ENCODE results near the gene PALLD. TPM values are rescaled to one million over a fixed set of nuclear protein-coding genes. Genes with fewer than 3 reads are reported as not detected.

PALLD gene
- total RNA-seq, 1 donor from 2014 or later = 8.1 TPM

- DNase-seq (ENCODE audit: low read depth in 2 of 2) = no peak
Observed at GRCh38 chr4:168667376-168667775, 170.5 kb downstream of the PALLD start.

- DNase-seq (ENCODE audit: low read depth in 2 of 2) = peak; percentile 56 to 70
Observed at GRCh38 chr4:168667921-168668320, 171.1 kb downstream of the PALLD start.

GRCh38 chr4:168673476-168673875, 176.6 kb downstream of the PALLD start:
- DNase-seq (ENCODE audit: low read depth in 2 of 2) = no peak

DNA sequence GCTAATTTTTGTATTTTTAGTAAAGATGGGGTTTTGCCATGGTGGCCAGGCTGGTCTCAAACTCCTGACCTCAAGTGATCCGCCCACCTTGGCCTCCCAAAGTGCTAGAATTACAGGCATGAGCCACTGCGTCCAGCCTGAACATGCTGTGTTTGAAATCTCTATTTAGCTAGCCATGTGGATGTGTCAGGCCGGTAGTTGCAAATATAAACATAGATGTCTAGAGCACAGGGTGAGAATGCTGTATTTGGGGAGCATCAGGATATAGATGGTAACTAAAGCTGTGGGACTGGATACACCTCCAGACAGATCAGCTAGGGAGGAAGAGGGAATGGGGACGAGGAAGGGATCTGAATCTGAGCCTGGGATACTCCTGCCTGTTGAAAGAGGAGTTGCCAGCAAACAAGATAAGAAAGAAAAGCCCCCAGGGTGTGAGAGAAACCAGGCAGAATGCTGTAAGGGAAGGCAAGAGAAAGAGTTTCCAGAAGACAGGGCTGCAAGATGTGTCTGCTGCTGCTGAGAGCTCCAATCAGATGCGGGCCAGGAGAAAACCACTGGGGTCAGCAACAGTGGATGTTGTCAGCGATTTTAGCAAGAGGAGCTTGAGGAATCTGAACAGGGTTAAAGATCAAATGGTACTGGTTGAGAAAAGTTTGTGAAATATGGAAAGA, 177.4 kb downstream of the PALLD start:
- no peak for DNase-seq (ENCODE audit: low read depth in 2 of 2)

DNA sequence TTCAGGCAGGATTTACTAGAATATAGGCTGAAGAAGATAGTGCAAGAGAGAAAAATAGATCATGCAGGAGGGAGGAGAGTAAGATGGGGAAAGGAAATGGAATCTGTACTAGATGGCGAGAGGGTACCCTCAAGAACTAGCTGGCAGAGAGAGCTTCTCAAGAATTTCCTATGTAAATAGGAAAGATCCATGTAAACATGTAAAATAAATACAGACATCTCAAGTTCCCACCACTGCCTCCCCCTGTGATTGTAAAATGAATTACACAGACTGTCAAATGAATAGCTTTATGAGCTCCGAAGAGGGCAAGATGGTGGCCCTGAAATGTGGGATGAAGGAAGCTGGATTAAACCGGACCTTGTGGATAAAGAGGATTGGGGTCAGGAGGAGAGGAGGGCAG, 178.0 kb downstream of the PALLD start:
- DNase-seq (ENCODE audit: low read depth in 2 of 2) = no peak

GRCh38 chr4:168677063-168677462, 180.2 kb downstream of the PALLD start:
- DNase-seq (ENCODE audit: low read depth in 2 of 2) = no peak

- no peak for DNase-seq (ENCODE audit: low read depth in 2 of 2)
Observed at GRCh38 chr4:168677879-168678278, 181.0 kb downstream of the PALLD start.

GRCh38 chr4:168678751-168679366, 182.0 kb downstream of the PALLD start:
- no peak for DNase-seq (ENCODE audit: low read depth in 2 of 2)

DNA sequence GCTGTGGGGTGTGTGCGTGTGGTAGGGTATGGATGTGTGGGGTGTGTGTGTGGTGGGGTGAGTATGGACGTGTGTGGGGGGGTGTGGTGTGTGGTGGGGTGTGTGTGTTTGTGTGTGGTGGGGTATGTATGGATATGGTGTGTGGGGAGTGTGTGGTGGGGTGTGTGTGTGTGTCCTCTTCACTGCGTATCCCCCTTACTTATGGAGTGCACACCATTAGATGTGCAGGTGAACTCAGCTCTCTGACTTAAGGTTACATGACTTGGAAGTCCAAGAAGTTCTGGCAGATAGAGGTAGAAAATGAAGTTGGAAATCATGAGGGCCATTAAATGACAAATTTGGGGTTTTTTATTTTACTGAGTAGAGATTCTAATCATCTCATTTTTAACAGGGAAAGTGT, 182.5 kb downstream of the PALLD start:
- no peak for DNase-seq (ENCODE audit: low read depth in 2 of 2)

DNA sequence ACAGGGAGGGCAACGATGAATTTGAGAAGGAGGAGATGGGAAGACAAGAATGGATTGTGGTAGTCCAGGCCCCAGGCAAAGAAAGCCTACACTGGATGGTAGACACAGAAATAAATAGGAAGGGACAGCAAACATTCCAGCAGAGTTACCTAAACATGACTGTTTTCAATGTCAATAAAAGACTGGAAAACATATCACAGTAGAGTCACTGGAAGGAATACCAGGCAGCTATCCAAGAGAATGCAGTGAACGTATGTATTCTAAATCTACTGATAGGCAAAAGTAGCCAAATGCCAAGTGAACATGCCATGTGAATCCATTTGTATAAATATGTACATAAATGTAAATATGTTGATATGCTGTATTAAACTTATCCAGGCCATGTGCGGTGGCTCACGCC, 183.0 kb downstream of the PALLD start:
- peak in 1 of 2 donors; percentile 29 for DNase-seq (ENCODE audit: low read depth in 2 of 2)

- no peak for DNase-seq (ENCODE audit: low read depth in 2 of 2)
Observed at GRCh38 chr4:168682898-168683500, 186.1 kb downstream of the PALLD start.

DNA sequence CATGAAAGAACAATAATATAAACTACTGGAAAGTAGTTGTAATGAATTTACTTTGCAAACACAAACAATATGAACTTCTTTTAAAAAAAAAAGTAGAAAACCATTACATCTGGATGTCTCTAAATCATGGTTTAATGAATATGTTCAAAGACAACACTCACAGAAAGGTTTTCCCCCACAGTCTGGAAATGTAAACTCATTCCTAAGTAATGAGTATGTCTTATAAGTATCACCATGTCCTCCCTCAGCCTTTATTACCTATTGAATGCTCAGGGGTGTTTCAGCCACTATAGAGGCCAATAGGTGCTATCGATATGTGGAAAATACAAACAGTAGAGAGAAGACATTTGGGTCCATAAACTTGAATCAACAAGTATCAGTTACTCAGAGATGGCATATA, 186.7 kb downstream of the PALLD start:
- no peak for DNase-seq (ENCODE audit: low read depth in 2 of 2)

GRCh38 chr4:168685136-168685809, 188.4 kb downstream of the PALLD start:
- no peak for DNase-seq (ENCODE audit: low read depth in 2 of 2)

DNA sequence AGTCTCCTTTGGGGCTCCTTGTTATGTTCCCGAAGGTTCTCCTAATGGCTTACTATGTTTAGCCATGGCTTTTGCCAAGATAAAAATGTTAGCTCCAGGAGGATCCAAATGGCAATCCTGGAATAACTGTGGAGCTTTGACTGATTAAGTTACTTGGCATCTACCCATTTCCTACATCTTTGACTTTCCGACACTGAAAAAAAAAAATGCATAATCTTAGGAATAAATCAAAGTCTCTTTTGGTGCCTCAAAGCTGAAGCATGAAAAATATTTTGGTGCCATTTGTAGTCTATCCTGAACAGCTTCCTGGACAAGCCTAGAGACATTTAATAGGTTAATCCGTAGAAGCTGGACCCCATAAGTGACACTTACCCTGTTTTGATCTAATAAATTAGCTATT, 191.7 kb downstream of the PALLD start:
- no peak for DNase-seq (ENCODE audit: low read depth in 2 of 2)

- DNase-seq (ENCODE audit: low read depth in 2 of 2) = no peak
Observed at GRCh38 chr4:168689791-168690190, 192.9 kb downstream of the PALLD start.

- no peak for DNase-seq (ENCODE audit: low read depth in 2 of 2)
Observed at GRCh38 chr4:168690199-168690598, 193.3 kb downstream of the PALLD start.

DNA sequence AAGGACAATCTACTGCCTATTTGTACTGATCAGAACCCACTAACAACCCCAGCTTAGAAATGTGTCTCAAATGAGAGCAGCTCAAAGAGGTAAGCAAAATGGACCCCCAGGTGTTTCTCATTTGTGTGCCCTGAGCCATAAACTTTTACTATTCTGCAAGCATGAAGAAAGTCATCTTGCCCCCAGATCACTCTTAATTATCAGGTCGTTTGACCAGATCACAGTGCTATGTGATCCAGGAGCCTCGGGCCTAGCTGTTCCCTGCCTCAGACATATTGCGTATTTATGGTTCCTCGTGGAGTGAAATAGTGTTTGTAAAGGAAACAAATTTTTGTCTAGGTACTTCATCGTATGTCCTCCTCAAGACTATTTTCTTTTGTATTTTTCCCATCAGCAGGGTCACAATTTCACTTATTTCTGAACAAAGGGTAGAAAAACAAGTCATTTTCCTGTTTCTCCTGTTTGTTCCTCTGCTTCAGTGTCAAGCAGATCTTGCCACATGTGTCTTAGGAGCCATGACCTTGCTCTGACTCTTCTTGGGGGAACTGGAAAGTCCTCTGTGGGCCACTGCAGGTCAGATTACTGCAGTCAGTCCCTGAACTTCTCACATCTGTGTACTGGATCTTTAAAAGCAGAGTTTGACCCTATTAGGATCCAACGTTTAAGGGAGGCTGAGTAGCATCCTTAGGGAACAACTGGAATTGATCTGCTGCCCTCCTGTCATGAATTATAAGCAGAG, 194.9 kb downstream of the PALLD start:
- DNase-seq (ENCODE audit: low read depth in 2 of 2) = no peak

GRCh38 chr4:168693750-168694490, 197.1 kb downstream of the PALLD start:
- peak; percentile 31 to 73 for DNase-seq (ENCODE audit: low read depth in 2 of 2)

DNA sequence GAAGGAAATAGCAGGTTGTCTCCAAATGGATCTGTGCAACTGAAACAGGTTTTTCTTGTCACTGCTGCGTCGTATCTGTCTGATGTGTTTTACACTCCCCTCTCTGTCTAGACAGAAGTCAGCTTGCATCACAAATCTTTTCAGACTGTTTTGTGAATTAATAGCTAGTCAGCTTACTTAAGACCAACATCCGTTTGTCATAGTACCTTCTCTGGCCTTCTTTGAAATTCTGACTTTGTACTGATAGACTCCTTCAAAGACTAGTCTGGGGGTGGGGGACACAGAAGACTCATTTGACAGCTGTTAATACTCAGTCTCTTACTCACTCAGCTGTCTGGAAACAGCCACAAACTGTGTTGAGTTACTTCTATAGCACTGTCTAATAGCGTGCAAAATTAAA, 197.8 kb downstream of the PALLD start:
- DNase-seq (ENCODE audit: low read depth in 2 of 2) = peak in 1 of 2 donors; percentile 7

- DNase-seq (ENCODE audit: low read depth in 2 of 2) = peak in 1 of 2 donors; percentile 12
Observed at GRCh38 chr4:168695288-168695687, 198.4 kb downstream of the PALLD start.

- no peak for DNase-seq (ENCODE audit: low read depth in 2 of 2)
Observed at GRCh38 chr4:168696280-168696679, 199.4 kb downstream of the PALLD start.
